Fibroblast of lung (primary cell): ENCODE measurements around the gene SLC1A1.
"Not testable (repeated sequence)": the region's sequence is repeated elsewhere in the genome, so short reads cannot be mapped to it uniquely, and the experiment has no call there.

Experiments
- CTCF ChIP-seq, 2 donors: IDR thresholded peaks in 1 of 2; conservative IDR thresholded peaks in 1 of 2; 1 replicate in 1 of 2; 2 replicates in 1 of 2; pipeline ENCODE4 v1.5.1; 2011 to 2012; ENCODE audit warnings: low read length in 2 of 2, control low read depth in 1 of 2, inconsistent platforms in 1 of 2, low read depth in 1 of 2, mild to moderate bottlenecking in 1 of 2
- EZH2 ChIP-seq: IDR thresholded peaks from 2 replicates; pipeline ENCODE4 v1.5.1; 2012; ENCODE audit warnings: low read length, control low read depth, mild to moderate bottlenecking; ENCODE audit errors: missing control alignments

- not testable (repeated sequence) for TF ChIP-seq CTCF (conservative IDR thresholded peaks at IDR 0.05 in 1 of 2, IDR thresholded peaks at IDR 0.05 in 1 of 2; ENCODE audit: low read depth in 1 of 2, low read length in 2 of 2); EZH2
Measured at GRCh38 chr9:4533881-4534280, 43.6 kb downstream of the SLC1A1 start.
